PC-9 (cell line): Measurements from ENCODE around the gene MAML3.

Experiments
- CTCF ChIP-seq: fragments of 200-600 bp; sonication (generic); conservative IDR thresholded peaks from 2 replicates; pipeline ENCODE4 v1.6.1; 2017; ENCODE audit warnings: mixed run types, antibody characterized with exemption, mild to moderate bottlenecking, moderate library complexity
- EZH2 ChIP-seq: fragments of 200-600 bp; sonication (generic); IDR thresholded peaks from 2 replicates; pipeline ENCODE4 v1.8.0; 2017; ENCODE audit warnings: antibody characterized with exemption, low read depth

DNA sequence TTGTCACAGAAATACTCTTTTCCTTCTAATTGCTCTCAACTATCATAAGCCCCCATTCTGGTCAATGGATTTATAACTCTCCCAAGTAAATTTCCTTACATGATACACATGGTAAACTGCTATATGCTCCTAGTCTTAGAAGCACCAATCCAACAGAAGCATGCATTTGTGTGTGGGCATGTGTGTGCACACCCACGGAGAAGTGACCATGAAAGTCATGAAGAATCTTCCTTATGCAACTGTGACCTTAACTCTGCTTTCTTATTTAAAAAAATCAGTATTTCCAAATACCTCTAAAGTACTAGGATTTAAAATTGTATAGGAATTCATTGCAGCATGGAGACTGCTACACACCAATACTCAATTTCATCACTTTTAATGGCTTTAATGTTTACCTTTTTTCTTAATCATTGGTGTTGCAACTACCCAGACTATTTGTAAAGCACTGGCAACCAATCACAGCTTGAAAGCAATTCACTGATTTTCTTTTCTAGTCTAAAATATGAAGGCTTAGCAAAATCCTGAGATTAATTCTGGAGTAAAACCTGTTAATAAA, 47.6 kb downstream of the MAML3 start:
- no peak for TF ChIP-seq CTCF
- TF ChIP-seq EZH2 = no peak
